ENCODE measurements around the gene SULT2B1. TPM values are rescaled to one million over a fixed set of nuclear protein-coding genes. Genes with fewer than 3 reads are reported as not detected.
"Not testable (repeated sequence)": the region's sequence is repeated elsewhere in the genome, so short reads cannot be mapped to it uniquely, and the experiment has no call there.

The SULT2B1 gene
- total RNA-seq, 2 experiments from 2014 or later, result not detected

DNA sequence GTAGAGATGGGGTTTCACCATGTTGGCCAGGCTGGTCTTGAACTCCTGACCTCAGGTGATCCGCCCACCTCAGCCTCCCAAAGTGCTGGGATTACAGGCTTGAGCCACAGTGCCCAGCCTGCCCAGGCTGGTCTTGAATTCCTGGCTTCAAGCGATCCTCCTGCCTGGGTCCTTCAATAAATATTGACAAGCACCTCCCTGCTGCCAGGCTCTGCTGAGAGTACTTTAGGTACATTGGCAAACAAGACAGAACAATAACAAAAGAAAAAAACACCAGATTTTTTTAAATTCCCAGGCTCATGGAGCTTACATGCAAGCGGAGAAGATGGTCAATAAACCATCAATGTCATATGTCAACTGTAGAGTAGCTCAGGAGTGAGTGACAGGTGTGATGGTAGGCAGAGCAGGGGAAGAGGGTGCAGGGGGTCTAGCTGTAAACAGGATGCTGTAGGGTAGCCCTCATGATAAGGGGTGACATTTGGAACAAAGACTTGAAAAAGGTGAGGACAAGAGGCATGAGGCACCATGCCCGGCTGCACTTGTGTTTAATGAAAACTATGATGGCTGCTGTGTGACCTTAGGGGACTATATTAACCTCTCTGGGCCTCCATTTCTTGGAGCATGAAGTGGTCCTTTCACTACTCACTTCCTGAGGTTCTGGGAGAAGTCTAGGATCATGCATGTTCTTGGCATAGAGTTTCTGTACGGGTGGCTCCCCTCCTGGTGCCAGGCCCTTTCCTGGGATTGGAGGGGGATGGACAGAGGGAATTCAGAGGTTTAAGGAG, 19.6 kb downstream of the SULT2B1 start:
- no peaks in the 10 kb centered on the region for H3K4me1 Mint-ChIP-seq (ENCODE audit: low read depth)
- POLR2A ChIA-PET, result no interaction called here
- H3K4me3 Mint-ChIP-seq, result no peak overlapping the region

DNA sequence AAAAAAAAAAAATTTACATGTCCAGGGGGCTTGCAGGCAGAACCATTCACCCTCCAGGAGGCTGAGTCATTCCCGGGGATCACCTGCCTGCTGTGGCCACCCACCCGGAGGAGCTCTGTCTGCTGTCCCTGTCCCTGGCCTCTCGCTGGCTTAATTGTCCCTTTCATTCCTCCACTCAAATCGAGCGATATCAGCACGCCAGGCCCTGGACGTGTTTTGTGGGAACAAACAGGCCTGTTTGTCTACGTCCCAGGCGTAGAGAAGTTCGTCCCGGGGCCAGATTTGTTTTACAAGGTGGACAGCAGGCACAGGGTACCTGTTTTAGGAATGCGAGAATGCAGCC, 21.2 kb downstream of the SULT2B1 start:
- no peaks in the 10 kb centered on the region for H3K36me3 Mint-ChIP-seq (ENCODE audit: low read depth)
- H3K9me3 Mint-ChIP-seq (ENCODE audit: insufficient read depth), result no peaks in the 10 kb centered on the region
- no peak overlapping the region for H3K4me3 Mint-ChIP-seq
- ChIA-PET CTCF (interaction anchor here (1.1 to 2.1 kb wide), 2 partner anchors 11 to 17 kb away, joined by 3 to 9 read pairs; no protein-coding TSS in a partner anchor), POLR2A (no interaction called here)
- H3K27ac Mint-ChIP-seq, result no peak overlapping the region
- H3K27me3 Mint-ChIP-seq (ENCODE audit: low read depth), result no peaks in the 10 kb centered on the region
- DNase-seq, result no peak
- H3K4me1 Mint-ChIP-seq (ENCODE audit: low read depth), result no peaks in the 10 kb centered on the region
- no peak for ATAC-seq

More for the DNA sequence above, 19.6 kb downstream of the SULT2B1 start:
- CTCF ChIA-PET, result no interaction called here
- H3K27me3 Mint-ChIP-seq (ENCODE audit: low read depth), result peaks cover 3% of the 10 kb centered on the region
- no peak overlapping the region for H3K27ac Mint-ChIP-seq
- DNase-seq (no peak), ATAC-seq (no peak)
- no peaks in the 10 kb centered on the region for H3K36me3 Mint-ChIP-seq (ENCODE audit: low read depth)
- no peaks in the 10 kb centered on the region for H3K9me3 Mint-ChIP-seq (ENCODE audit: insufficient read depth)

DNA sequence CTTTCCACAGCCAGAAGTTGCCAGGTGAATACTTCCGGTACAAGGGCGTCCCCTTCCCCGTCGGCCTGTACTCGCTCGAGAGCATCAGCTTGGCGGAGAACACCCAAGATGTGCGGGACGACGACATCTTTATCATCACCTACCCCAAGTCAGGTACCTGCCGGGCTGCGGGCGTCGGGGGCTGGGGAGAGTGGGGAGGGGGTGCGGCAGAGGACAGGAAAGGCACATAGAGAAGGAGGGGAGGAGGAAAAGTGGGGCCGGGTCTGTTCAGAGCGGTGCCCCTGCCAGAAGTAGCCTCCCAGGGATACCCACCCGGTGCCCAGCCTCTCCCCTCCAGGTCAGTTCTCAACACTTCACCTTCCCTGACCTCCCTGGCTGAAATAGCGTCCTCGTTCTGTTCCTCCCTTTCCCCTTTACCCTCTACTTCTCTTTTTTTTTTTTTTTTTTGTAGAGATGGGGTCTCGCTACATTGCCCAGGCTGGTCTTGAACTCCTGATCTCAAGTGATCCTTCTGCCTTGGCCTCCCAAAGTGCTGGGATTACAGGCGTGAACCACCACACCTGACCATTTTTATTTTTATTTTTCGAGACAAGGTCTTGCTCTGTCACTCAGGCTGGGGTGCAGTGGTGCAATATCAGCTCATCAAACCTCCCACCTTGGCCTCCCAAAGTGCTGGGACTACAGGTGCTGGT, 24.1 kb downstream of the SULT2B1 start:
- ATAC-seq (no peak), DNase-seq (no peak)
- H3K27me3 Mint-ChIP-seq (ENCODE audit: low read depth), result no peaks in the 10 kb centered on the region
- no peak overlapping the region for H3K4me3 Mint-ChIP-seq
- CTCF ChIA-PET, result interaction anchor here (1.2 kb wide), 2 partner anchors 8 to 13 kb away, joined by 3 to 4 read pairs; no protein-coding TSS in a partner anchor
- H3K27ac Mint-ChIP-seq, result no peak overlapping the region
- H3K9me3 Mint-ChIP-seq (ENCODE audit: insufficient read depth), result no peaks in the 10 kb centered on the region
- no peaks in the 10 kb centered on the region for H3K36me3 Mint-ChIP-seq (ENCODE audit: low read depth)
- no peaks in the 10 kb centered on the region for H3K4me1 Mint-ChIP-seq (ENCODE audit: low read depth)
- POLR2A ChIA-PET, result no interaction called here

DNA sequence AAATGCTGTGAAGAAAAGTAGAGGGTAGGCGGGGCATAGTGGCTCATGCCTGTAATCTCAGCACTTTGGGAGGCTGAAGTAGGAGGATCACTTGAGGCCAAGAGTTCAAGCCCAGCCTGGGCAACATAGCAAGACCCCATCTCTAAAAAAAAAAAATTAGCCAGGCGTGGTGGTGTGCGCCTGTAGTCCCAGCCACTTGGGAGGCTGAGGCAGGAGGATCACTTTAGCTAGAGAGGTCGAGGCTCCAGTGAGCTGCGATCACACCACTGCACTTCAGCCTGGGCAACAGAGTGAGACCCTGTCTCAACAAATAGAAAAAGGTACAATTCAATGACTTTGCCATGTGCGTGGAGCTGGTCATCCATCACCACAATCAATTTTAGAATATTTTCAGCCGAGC, 25.9 kb downstream of the SULT2B1 start:
- CTCF ChIA-PET, result interaction anchor here (1.0 kb wide), 1 partner anchor 187 kb away, joined by 3 read pairs; the partner anchor contains the start of gene KDELR1
- H3K27ac Mint-ChIP-seq; ATAC-seq; H3K27me3 Mint-ChIP-seq (ENCODE audit: low read depth); H3K36me3 Mint-ChIP-seq (ENCODE audit: low read depth); H3K9me3 Mint-ChIP-seq (ENCODE audit: insufficient read depth); H3K4me3 Mint-ChIP-seq; H3K4me1 Mint-ChIP-seq (ENCODE audit: low read depth); DNase-seq; POLR2A ChIA-PET: not testable (repeated sequence)

DNA sequence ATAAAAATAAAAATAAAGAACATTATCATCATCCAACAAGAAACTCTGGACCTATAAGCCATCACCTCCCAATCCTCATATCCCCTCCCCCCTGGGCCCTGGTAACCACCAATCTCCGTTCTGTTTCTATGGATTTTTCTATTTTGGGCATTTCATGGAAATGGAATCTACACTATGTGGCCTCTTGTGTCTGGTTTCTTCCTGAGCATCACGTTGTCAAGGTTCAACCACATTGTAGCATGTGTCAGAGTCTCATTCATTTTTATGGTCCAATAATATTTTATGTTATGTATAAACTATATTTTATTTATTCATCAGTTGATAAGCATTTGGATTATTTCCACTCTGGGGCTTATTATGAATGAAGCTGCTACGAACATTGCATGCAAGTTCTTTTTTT, 26.9 kb downstream of the SULT2B1 start:
- CTCF ChIA-PET, result interaction anchor here (1.7 kb wide), 1 partner anchor 89 kb away, joined by 6 read pairs; no protein-coding TSS in a partner anchor
- ATAC-seq, result no peak

DNA sequence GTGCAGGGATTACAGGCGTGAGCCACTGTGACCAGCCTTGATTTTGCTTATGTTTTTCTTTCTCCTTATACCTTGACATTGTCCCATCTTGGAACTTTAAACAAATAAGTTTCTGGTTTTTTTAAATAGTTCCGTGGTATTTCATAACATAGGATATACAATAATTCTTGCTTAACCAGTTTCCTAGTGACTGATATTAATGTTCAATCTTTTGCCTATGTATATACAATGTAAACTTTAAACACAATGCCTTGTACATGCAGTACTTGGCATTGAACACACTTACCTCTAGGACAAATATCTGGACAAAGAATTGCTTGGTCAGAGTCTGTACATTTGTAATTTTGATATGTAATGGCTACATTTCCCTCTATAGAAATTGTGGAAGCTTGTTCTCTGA, 30.2 kb downstream of the SULT2B1 start:
- POLR2A ChIA-PET, result no interaction called here
- no peaks in the 10 kb centered on the region for H3K36me3 Mint-ChIP-seq (ENCODE audit: low read depth)
- no peaks in the 10 kb centered on the region for H3K9me3 Mint-ChIP-seq (ENCODE audit: insufficient read depth)
- no peak overlapping the region for H3K27ac Mint-ChIP-seq
- no peak overlapping the region for H3K4me3 Mint-ChIP-seq
- CTCF ChIA-PET, result interaction anchor here (1.9 to 9.6 kb wide), 3 partner anchors 26 to 75 kb away, joined by 4 to 166 read pairs (median 18); no protein-coding TSS in a partner anchor
- H3K27me3 Mint-ChIP-seq (ENCODE audit: low read depth), result no peaks in the 10 kb centered on the region
- DNase-seq, result no peak
- peaks cover 6% of the 10 kb centered on the region for H3K4me1 Mint-ChIP-seq (ENCODE audit: low read depth)
- ATAC-seq, result no peak

More for the DNA sequence above, 26.9 kb downstream of the SULT2B1 start:
- DNase-seq, result no peak
- Mint-ChIP-seq H3K27ac (no peak overlapping the region), H3K9me3 (ENCODE audit: insufficient read depth) (no peaks in the 10 kb centered on the region), H3K36me3 (ENCODE audit: low read depth) (no peaks in the 10 kb centered on the region), H3K27me3 (ENCODE audit: low read depth) (no peaks in the 10 kb centered on the region), H3K4me3 (no peak overlapping the region), H3K4me1 (ENCODE audit: low read depth) (peaks cover under 1% of the 10 kb centered on the region)
- POLR2A ChIA-PET, result no interaction called here

DNA sequence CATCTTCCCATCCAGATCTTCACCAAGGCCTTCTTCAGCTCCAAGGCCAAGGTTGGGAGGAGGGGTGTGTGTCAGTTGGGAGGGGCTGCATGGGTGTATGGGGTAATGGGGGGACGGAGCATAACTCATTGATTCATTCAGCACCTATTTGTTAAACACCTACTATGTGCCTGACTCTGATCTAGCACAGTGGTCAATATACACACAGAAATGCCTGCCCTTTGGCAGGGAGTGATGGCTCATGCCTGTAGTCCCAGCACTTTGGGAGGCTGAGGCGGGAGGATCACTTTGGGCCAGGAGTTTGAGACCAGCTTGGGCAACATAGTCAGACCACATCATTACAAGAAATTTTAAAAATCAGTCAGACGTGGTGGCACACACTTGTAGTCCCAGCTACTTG, 35.4 kb downstream of the SULT2B1 start:
- Mint-ChIP-seq H3K4me3 (no peak overlapping the region), H3K9me3 (ENCODE audit: insufficient read depth) (no peaks in the 10 kb centered on the region), H3K27ac (no peak overlapping the region), H3K27me3 (ENCODE audit: low read depth) (no peaks in the 10 kb centered on the region), H3K36me3 (ENCODE audit: low read depth) (no peaks in the 10 kb centered on the region), H3K4me1 (ENCODE audit: low read depth) (peaks cover 21% of the 10 kb centered on the region)
- ATAC-seq, result no peak
- CTCF ChIA-PET, result interaction anchor here (0.9 to 9.6 kb wide), 6 partner anchors 21 to 253 kb away, joined by 3 to 166 read pairs (median 5); partner anchors contain the start of gene KDELR1
- POLR2A ChIA-PET, result no interaction called here
- DNase-seq, result no peak

DNA sequence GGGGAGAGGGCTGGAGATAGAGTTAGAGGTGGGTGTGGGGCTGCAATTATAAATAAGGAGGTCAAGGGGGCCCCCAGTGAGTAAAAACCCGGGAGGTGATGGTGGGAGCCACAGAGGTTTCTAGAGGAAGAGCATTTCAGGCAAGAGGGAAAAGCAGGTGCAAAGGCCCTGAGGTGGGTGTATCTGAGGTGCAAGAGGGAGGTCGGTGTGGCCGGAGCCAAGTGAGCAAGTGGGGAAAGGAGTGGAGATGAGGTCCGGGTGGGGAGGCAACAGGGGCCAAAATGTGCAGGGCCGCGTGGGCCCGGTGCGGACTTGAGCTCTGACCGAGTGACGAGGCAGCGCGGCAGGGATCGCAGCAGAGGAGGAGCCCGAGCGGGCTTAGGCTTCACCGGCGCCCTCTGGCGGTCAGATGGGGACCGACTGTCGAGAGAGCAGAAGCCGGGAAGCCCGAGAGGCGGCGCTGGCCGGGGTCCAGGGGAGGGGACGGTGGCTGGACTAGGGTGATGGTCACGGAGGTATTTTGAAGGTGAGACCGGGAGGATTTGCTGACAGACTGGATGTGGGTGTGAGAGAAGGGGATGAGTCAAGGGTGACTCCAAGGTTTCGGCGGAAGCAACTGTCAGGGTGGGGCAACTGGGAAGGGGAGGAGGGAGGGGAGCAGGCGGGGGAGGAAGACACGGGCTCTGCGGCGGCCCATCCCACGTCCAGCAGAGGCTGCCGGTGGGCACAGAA, 36.9 kb downstream of the SULT2B1 start:
- POLR2A ChIA-PET, result interaction anchor here (0.6 to 0.8 kb wide), 2 partner anchors 20 to 30 kb away, joined by 3 read pairs; partner anchors contain the start of genes RPL18 and SPHK2
- Mint-ChIP-seq H3K27me3 (ENCODE audit: low read depth) (no peaks in the 10 kb centered on the region), H3K36me3 (ENCODE audit: low read depth) (no peaks in the 10 kb centered on the region), H3K9me3 (ENCODE audit: insufficient read depth) (no peaks in the 10 kb centered on the region), H3K4me1 (ENCODE audit: low read depth) (peaks cover 27% of the 10 kb centered on the region), H3K4me3 (peak overlapping the region; percentile 77), H3K27ac (peak overlapping the region; percentile 87)
- ATAC-seq (peak; percentile 94), DNase-seq (peak; percentile 92)
- CTCF ChIA-PET, result interaction anchor here (0.5 to 9.6 kb wide), 25 partner anchors 8 to 275 kb away, joined by 3 to 166 read pairs (median 4); partner anchors contain the start of gene SPACA4

DNA sequence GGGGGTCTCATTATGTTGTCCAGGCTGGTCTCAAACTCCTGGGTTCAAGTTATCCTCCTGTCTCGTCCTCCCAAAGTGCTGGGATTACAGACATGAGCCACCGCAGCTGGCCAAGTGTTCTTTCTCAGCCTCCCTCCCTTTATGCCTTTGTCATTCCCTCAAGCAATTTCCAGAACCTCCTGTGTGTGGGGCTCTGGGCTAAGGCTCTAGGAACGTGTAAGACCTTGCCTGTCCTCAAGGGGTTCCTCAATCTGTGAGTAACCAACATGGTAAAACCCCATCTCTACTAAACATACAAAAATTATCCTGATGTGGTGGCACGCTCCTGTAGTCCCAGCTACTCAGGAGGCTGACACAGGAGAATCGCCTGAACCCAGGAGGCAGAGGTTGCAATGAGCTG, 39.0 kb downstream of the SULT2B1 start:
- ATAC-seq, result no peak
- CTCF ChIA-PET, result interaction anchor here (0.7 to 9.6 kb wide), 4 partner anchors 17 to 204 kb away, joined by 3 to 166 read pairs (median 18); no protein-coding TSS in a partner anchor
- Mint-ChIP-seq H3K4me1 (ENCODE audit: low read depth) (peaks cover 21% of the 10 kb centered on the region), H3K36me3 (ENCODE audit: low read depth) (no peaks in the 10 kb centered on the region), H3K4me3 (no peak overlapping the region), H3K9me3 (ENCODE audit: insufficient read depth) (no peaks in the 10 kb centered on the region), H3K27me3 (ENCODE audit: low read depth) (no peaks in the 10 kb centered on the region), H3K27ac (no peak overlapping the region)
- DNase-seq, result no peak
- POLR2A ChIA-PET, result no interaction called here

DNA sequence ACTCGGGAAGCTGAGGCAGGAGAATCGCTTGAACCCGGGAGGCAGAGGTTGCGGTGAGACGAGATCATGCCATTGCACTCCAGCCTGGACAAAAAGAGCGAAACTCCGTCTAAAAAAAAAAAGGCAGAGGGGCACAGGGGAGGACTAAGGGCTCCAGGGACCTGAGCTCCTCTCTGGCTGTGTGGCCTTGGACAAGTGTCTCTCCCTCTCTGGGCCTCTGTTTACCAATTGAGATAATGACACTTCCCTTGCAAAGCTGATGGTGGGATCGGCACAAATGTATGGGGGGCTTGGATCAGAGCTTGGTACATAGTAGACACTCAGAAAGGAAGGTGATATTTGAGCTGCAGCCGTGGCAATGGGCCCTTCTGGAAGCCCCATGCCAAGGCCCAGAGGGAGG, 43.2 kb downstream of the SULT2B1 start:
- Mint-ChIP-seq H3K27ac (peak overlapping the region; percentile 64), H3K4me1 (ENCODE audit: low read depth) (peaks cover 10% of the 10 kb centered on the region), H3K36me3 (ENCODE audit: low read depth) (no peaks in the 10 kb centered on the region), H3K27me3 (ENCODE audit: low read depth) (no peaks in the 10 kb centered on the region), H3K9me3 (ENCODE audit: insufficient read depth) (no peaks in the 10 kb centered on the region), H3K4me3 (peak overlapping the region; percentile 27)
- ChIA-PET POLR2A (no interaction called here), CTCF (interaction anchor here (0.7 to 2.9 kb wide), 3 partner anchors 11 to 105 kb away, joined by 3 to 14 read pairs (median 5); no protein-coding TSS in a partner anchor)
- ATAC-seq, result no peak
- no peak for DNase-seq

DNA sequence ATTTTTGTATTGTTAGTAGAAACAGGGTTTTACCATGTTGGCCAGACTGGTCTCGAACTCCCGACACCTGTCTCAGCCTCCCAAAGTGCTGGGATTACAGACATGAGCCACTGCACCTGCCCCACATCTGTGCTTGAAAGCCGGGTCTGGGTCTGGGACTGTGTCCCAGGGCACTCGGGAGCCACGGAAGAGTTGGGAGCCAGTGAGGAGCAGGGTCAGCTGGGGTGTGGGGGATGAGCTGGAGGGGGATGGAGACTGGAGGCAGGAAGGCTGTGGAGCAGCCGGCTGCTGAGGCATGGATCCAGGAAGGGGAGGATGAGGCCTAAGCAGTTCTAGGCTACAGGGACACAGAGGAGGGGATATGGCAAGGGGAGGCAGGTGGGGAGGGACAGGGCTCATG, 43.9 kb downstream of the SULT2B1 start:
- ATAC-seq, result no peak
- Mint-ChIP-seq H3K4me1 (ENCODE audit: low read depth) (peaks cover 10% of the 10 kb centered on the region), H3K27me3 (ENCODE audit: low read depth) (no peaks in the 10 kb centered on the region), H3K27ac (peak overlapping the region; percentile 84), H3K36me3 (ENCODE audit: low read depth) (no peaks in the 10 kb centered on the region), H3K4me3 (peak overlapping the region; percentile 67), H3K9me3 (ENCODE audit: insufficient read depth) (no peaks in the 10 kb centered on the region)
- CTCF ChIA-PET, result interaction anchor here (0.7 to 2.9 kb wide), 2 partner anchors 12 to 13 kb away, joined by 3 to 14 read pairs; no protein-coding TSS in a partner anchor
- POLR2A ChIA-PET, result no interaction called here
- no peak for DNase-seq

Data from activated CD8-positive, alpha-beta T cell treated with anti-CD3 and anti-CD28 coated beads, Interleukin-2, amount 10 ng/mL, durations not matched to agents 7 days and 5 days (primary cell).